B cell (primary cell): ENCODE results near the gene SP100.

Experiments used
- CTCF ChIP-seq: fragments of 200-600 bp; IDR thresholded peaks from one replicate; pipeline ENCODE4 v1.8.0; 2022; ENCODE audit warnings: antibody characterized with exemption, mild to moderate bottlenecking
- EZH2 ChIP-seq: IDR thresholded peaks from 2 replicates; pipeline ENCODE4 v1.6.1; 2012; ENCODE audit warnings: borderline replicate concordance, low read depth, mild to moderate bottlenecking, moderate library complexity, low read length; ENCODE audit not compliant: insufficient read depth, poor library complexity, severe bottlenecking

- no peak for TF ChIP-seq CTCF
- TF ChIP-seq EZH2 = no peak
Measured at GRCh38 chr2:230589497-230590015, 173.6 kb downstream of the SP100 start.
